Measurements from ENCODE around the gene B4GAT1.
"Not testable (repeated sequence)": the region's sequence is repeated elsewhere in the genome, so short reads cannot be mapped to it uniquely, and the experiment has no call there.

DNA sequence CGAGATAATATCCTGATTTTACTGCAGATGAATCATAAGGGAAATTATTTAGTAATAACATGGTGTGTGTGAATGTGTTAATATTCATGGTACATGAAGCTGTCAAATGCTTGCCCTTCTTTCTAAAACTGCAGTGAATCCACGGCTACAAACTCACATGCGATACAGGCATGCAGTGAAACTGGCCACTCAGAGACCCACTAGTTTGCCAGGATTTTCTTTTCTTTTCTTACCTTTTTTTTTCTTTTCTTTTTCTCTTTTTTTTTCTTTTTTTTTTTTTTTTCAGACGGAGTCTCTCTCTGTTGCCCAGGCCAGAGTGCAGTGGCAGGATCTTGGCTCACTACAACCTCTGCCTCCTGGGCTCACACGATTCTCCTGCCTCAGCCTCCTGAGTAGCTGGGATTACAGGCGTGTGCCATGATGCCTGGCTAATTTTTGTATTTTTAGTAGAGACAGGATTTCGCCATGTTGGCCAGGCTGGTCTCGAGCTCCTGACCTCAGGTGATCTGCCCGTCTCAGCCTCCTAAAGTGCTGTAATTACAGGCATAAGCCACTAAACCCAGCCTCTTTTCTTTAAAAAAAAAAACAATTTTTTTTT, 26.4 kb upstream of the B4GAT1 start:
- TF ChIP-seq, protein P1, sequence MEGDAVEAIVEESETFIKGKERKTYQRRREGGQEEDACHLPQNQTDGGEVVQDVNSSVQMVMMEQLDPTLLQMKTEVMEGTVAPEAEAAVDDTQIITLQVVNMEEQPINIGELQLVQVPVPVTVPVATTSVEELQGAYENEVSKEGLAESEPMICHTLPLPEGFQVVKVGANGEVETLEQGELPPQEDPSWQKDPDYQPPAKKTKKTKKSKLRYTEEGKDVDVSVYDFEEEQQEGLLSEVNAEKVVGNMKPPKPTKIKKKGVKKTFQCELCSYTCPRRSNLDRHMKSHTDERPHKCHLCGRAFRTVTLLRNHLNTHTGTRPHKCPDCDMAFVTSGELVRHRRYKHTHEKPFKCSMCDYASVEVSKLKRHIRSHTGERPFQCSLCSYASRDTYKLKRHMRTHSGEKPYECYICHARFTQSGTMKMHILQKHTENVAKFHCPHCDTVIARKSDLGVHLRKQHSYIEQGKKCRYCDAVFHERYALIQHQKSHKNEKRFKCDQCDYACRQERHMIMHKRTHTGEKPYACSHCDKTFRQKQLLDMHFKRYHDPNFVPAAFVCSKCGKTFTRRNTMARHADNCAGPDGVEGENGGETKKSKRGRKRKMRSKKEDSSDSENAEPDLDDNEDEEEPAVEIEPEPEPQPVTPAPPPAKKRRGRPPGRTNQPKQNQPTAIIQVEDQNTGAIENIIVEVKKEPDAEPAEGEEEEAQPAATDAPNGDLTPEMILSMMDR (IDR thresholded peaks at IDR 0.05) = not testable (repeated sequence)
- not testable (repeated sequence) for TF ChIP-seq EZH2phosphoT487 (IDR thresholded peaks at IDR 0.05)
